Upper lobe of right lung (tissue), 1 donor: ENCODE results near the gene GBP7. TPM values are rescaled to one million over a fixed set of nuclear protein-coding genes. Genes with fewer than 3 reads are reported as not detected.

Source experiments
- ATAC-seq: fragments of 200-7000 bp; cut with Tn5 transposase; one replicate; pipeline ENCODE4 v1.9.1; 2020; ENCODE audit warnings: mild to moderate bottlenecking, moderate library complexity
- DNase-seq: peaks from one replicate; pipeline ENCODE4 v3.0.0-alpha.2; 2020
- H3K27ac ChIP-seq: fragments of 200-600 bp; one replicate; pipeline ENCODE4 v1.8.0; 2022
- H3K27me3 ChIP-seq: fragments of 200-600 bp; one replicate; pipeline ENCODE4 v1.8.0; 2022; ENCODE audit warnings: mild to moderate bottlenecking
- H3K36me3 ChIP-seq: fragments of 200-600 bp; one replicate; pipeline ENCODE4 v1.8.0; 2022
- H3K4me1 ChIP-seq: fragments of 200-600 bp; one replicate; pipeline ENCODE4 v1.8.0; 2022
- H3K4me3 ChIP-seq: fragments of 200-600 bp; one replicate; pipeline ENCODE4 v1.8.0; 2022; ENCODE audit warnings: mild to moderate bottlenecking
- H3K9me3 ChIP-seq: fragments of 200-600 bp; one replicate; pipeline ENCODE4 v1.8.0; 2022
- CTCF ChIP-seq: fragments of 200-600 bp; IDR thresholded peaks from one replicate; pipeline ENCODE4 v1.8.0; 2022; ENCODE audit warnings: antibody characterized with exemption
- intact Hi-C: fragments of 100-400 bp; cut with DNase I; formaldehyde crosslinking; loops from one replicate; pipeline ENCODE4 v1.11.0; 2022
- total RNA-seq: library from RNA; stranded (reverse); fragmentation: NEBNext Ultra II Directional; extraction: Animal tissue kit (Norgen Biotek cat#: 25700); gene quantifications from one replicate; pipeline ENCODE4 v1.2.1, GENCODE V29; 2021
- donor health status: DM: no; HTN: yes; CAD: no; lungs with severe emphysema.

GBP7 gene
- total RNA-seq, 1 donor from 2014 or later: 0.32 TPM

GRCh38 chr1:89206373-89206772 lies 30.6 kb upstream of the GBP7 start:
- Histone ChIP-seq H3K36me3 (no peaks in the 10 kb centered on the region), H3K27ac (no peak overlapping the region), H3K9me3 (no peaks in the 10 kb centered on the region), H3K4me1 (no peaks in the 10 kb centered on the region), H3K4me3 (no peak overlapping the region), H3K27me3 (no peaks in the 10 kb centered on the region)
- DNase-seq (no peak), ATAC-seq (no peak)
- intact Hi-C loops: no loop called here
- TF ChIP-seq CTCF: no peak

- ATAC-seq: no peak
- Histone ChIP-seq H3K36me3 (no peaks in the 10 kb centered on the region), H3K27me3 (no peaks in the 10 kb centered on the region), H3K9me3 (no peaks in the 10 kb centered on the region), H3K4me1 (peaks cover 22% of the 10 kb centered on the region), H3K27ac (no peak overlapping the region), H3K4me3 (no peak overlapping the region)
- intact Hi-C loops: no loop called here
- no peak for DNase-seq
- TF ChIP-seq CTCF: no peak
Measured at GRCh38 chr1:89203166-89203565, 27.4 kb upstream of the GBP7 start.

GRCh38 chr1:89201106-89201794 lies 25.4 kb upstream of the GBP7 start:
- ATAC-seq: no peak
- Histone ChIP-seq H3K27ac (no peak overlapping the region), H3K27me3 (no peaks in the 10 kb centered on the region), H3K36me3 (no peaks in the 10 kb centered on the region), H3K4me1 (peaks cover 30% of the 10 kb centered on the region), H3K4me3 (no peak overlapping the region), H3K9me3 (no peaks in the 10 kb centered on the region)
- intact Hi-C loops: no loop called here
- DNase-seq: no peak
- TF ChIP-seq CTCF: no peak

GRCh38 chr1:89200663-89201062 lies 24.9 kb upstream of the GBP7 start:
- Histone ChIP-seq H3K9me3 (no peaks in the 10 kb centered on the region), H3K4me3 (no peak overlapping the region), H3K36me3 (no peaks in the 10 kb centered on the region), H3K27me3 (no peaks in the 10 kb centered on the region), H3K4me1 (peaks cover 30% of the 10 kb centered on the region), H3K27ac (no peak overlapping the region)
- no peak for TF ChIP-seq CTCF
- intact Hi-C loops: no loop called here
- DNase-seq: no peak
- ATAC-seq: no peak

GRCh38 chr1:89199525-89200031 lies 23.8 kb upstream of the GBP7 start:
- no peak for ATAC-seq
- intact Hi-C loops: no loop called here
- no peaks in the 10 kb centered on the region for H3K36me3 ChIP-seq
- no peak for DNase-seq
- peak overlapping the region; percentile 59 for H3K4me3 ChIP-seq
- TF ChIP-seq CTCF: no peak
- no peaks in the 10 kb centered on the region for H3K9me3 ChIP-seq
- peaks cover 30% of the 10 kb centered on the region for H3K4me1 ChIP-seq
- no peaks in the 10 kb centered on the region for H3K27me3 ChIP-seq
- peak overlapping the region; percentile 82 for H3K27ac ChIP-seq
